Keratinocyte (primary cell): Measurements from ENCODE around the gene ICAM2. TPM values are rescaled to one million over a fixed set of nuclear protein-coding genes. Genes with fewer than 3 reads are reported as not detected.

Experiments
- DNase-seq: peaks from one replicate; pipeline ENCODE4 v3.0.0-alpha.2; 2011; ENCODE audit warnings: low read depth, missing footprints, low spot score
- FAIRE-seq: peaks from 2 replicates; lab custom pipeline; 2011; peaks lifted over from hg19 to GRCh38; lab: Jason Lieb, UNC
- H2AFZ ChIP-seq: 2 replicates; pipeline ENCODE4 v1.6.0; 2012; ENCODE audit warnings: low read length, control low read depth, inconsistent platforms; ENCODE audit not compliant: control insufficient read depth
- H3K27ac ChIP-seq: 2 replicates; pipeline ENCODE4 v1.5.1; 2011; ENCODE audit warnings: low read length; ENCODE audit not compliant: control insufficient read depth, insufficient read depth
- H3K27me3 ChIP-seq: 3 replicates; pipeline ENCODE4 v1.6.0; 2011; ENCODE audit warnings: low read length; ENCODE audit not compliant: control insufficient read depth, insufficient read depth; ENCODE audit errors: extremely low read depth
- H3K36me3 ChIP-seq, 2 experiments: 2 replicates in 1 of 2; 3 replicates in 1 of 2; pipeline ENCODE4 v1.5.1; 2011; ENCODE audit warnings: low read length in 2 of 2, mild to moderate bottlenecking in 1 of 2; ENCODE audit not compliant: control insufficient read depth in 2 of 2, insufficient read depth in 2 of 2; ENCODE audit errors: extremely low read depth in 1 of 2
- H3K4me1 ChIP-seq: 3 replicates; pipeline ENCODE4 v1.5.1; 2011; ENCODE audit warnings: low read length; ENCODE audit not compliant: control insufficient read depth, insufficient read depth; ENCODE audit errors: extremely low read depth
- H3K4me2 ChIP-seq: 3 replicates; pipeline ENCODE4 v1.6.0; 2011; ENCODE audit warnings: low read depth, low read length; ENCODE audit not compliant: control insufficient read depth, insufficient read depth; ENCODE audit errors: extremely low read depth
- H3K4me3 ChIP-seq, 3 experiments: fragments of 200-600 bp in 1 of 3; sonication (generic) in 1 of 3; 2 replicates in 2 of 3; 3 replicates in 1 of 3; pipeline ENCODE4 v1.5.1; 2011 to 2016; ENCODE audit warnings: low read length in 3 of 3, mild to moderate bottlenecking in 3 of 3, control low read depth in 2 of 3, inconsistent platforms in 1 of 3, low read depth in 1 of 3, mixed read lengths in 1 of 3, mixed run types in 1 of 3, moderate library complexity in 1 of 3; ENCODE audit not compliant: control insufficient read depth in 2 of 3, insufficient read depth in 2 of 3; ENCODE audit errors: extremely low read depth in 1 of 3
- H3K79me2 ChIP-seq: 2 replicates; pipeline ENCODE4 v1.6.0; 2012; ENCODE audit warnings: low read length; ENCODE audit not compliant: control insufficient read depth, insufficient read depth
- H3K9ac ChIP-seq: 3 replicates; pipeline ENCODE4 v1.6.0; 2011; ENCODE audit warnings: low read length; ENCODE audit not compliant: control insufficient read depth, insufficient read depth; ENCODE audit errors: extremely low read depth
- H3K9me1 ChIP-seq: 3 replicates; pipeline ENCODE4 v1.6.0; 2011; ENCODE audit warnings: low read length; ENCODE audit not compliant: control insufficient read depth, insufficient read depth; ENCODE audit errors: extremely low read depth
- H3K9me3 ChIP-seq: 2 replicates; pipeline ENCODE4 v1.5.1; 2012; ENCODE audit warnings: low read depth, low read length; ENCODE audit not compliant: control insufficient read depth
- H4K20me1 ChIP-seq: 3 replicates; pipeline ENCODE4 v1.6.0; 2011; ENCODE audit warnings: low read length; ENCODE audit not compliant: control insufficient read depth, insufficient read depth; ENCODE audit errors: extremely low read depth
- EZH2 ChIP-seq: IDR thresholded peaks from one replicate; pipeline ENCODE4 v1.6.1; 2012; ENCODE audit warnings: inconsistent platforms, mild to moderate bottlenecking, low read length, moderate library complexity
- dilution Hi-C: fragments of 300-500 bp; cut with MboI; formaldehyde crosslinking; loops from one replicate; pipeline ENCODE4 v1.7.0; 2020; ENCODE audit warnings: low sequenced_read_pairs; ENCODE audit not compliant: extremely low pct_ligation_motif_present
- polyA plus RNA-seq, 5 experiments: library from polyadenylated mRNA; depleted of rRNA in 3 of 5; stranded (reverse) in 3 of 5; stranded (forward) in 1 of 5; unstranded in 1 of 5; fragments of >200 nt; gene quantifications; 1 replicate in 1 of 5; 2 replicates in 3 of 5; 3 replicates in 1 of 5; pipeline versions ENCODE4 v1.2.1 to v1.2.3, GENCODE V29; 2011 to 2012; ENCODE audit warnings: missing spikeins in 2 of 5, low read depth in 1 of 5, low replicate concordance in 1 of 5
- TF ChIP-seq, protein P1 (sequence below), 3 experiments: IDR thresholded peaks in 1 of 3; conservative IDR thresholded peaks in 1 of 3; optimal IDR thresholded peaks in 1 of 3; 2 replicates in 2 of 3; 3 replicates in 1 of 3; pipeline versions ENCODE3 to v1.5.1; 2011; ENCODE audit warnings: low read length in 3 of 3, mild to moderate bottlenecking in 3 of 3, moderate library complexity in 2 of 3, control low read depth in 1 of 3, inconsistent platforms in 1 of 3; ENCODE audit not compliant: insufficient read depth in 2 of 3; ENCODE audit errors: extremely low read depth in 1 of 3

The ICAM2 gene
- polyA plus RNA-seq, 1 donor (not counting 4 experiments of a cell fraction or from before 2014, with no cell fraction given): 0.09 TPM

DNA sequence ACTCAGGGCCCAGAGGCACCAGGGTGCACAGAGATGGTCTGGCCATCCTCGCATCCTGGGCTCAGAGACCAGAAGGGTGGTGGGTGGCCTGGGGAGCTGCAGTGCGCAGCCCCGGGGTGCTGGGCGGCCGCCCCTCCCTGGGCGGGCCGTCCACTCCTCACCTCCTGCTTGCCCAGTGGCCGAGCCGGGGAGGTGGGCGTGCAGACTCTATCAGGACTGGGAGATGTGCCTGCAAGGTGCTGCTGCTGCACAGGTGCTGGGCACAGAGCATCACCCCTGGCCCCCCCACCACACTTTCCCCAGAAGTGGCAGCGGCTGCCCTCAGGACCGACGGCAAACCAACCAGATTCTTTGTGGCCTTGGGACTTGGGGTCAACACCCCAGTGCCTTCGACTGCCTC is 47.6 kb downstream of the ICAM2 start, which contains the start of gene SCN4A:
Gene SCN4A (minus strand): TSS at position 123 of the 400 bp plus-strand sequence. CDS start 77 bp downstream, at position 46.
- DNase-seq: no peak
- Histone ChIP-seq H3K9me1 (peaks cover 3% of the 10 kb centered on the region), H3K9ac (peak within 1 kb of the TSS; percentile 9), H4K20me1 (no peaks in the 10 kb centered on the region), H3K27ac (no peak within 1 kb of the TSS), H3K79me2 (no peaks in the 10 kb centered on the region), H3K4me1 (peaks cover 19% of the 10 kb centered on the region), H3K4me3 (no peak within 1 kb of the TSS), H3K27me3 (peaks cover 3% of the 10 kb centered on the region), H2AFZ (no peak within 1 kb of the TSS), H3K9me3 (no peaks in the 10 kb centered on the region), H3K36me3 (no peaks in the 10 kb centered on the region), H3K4me2 (peak within 1 kb of the TSS; percentile 67)
- dilution Hi-C loops: no loop called here
- FAIRE-seq: no peak
- TF ChIP-seq, protein P1, sequence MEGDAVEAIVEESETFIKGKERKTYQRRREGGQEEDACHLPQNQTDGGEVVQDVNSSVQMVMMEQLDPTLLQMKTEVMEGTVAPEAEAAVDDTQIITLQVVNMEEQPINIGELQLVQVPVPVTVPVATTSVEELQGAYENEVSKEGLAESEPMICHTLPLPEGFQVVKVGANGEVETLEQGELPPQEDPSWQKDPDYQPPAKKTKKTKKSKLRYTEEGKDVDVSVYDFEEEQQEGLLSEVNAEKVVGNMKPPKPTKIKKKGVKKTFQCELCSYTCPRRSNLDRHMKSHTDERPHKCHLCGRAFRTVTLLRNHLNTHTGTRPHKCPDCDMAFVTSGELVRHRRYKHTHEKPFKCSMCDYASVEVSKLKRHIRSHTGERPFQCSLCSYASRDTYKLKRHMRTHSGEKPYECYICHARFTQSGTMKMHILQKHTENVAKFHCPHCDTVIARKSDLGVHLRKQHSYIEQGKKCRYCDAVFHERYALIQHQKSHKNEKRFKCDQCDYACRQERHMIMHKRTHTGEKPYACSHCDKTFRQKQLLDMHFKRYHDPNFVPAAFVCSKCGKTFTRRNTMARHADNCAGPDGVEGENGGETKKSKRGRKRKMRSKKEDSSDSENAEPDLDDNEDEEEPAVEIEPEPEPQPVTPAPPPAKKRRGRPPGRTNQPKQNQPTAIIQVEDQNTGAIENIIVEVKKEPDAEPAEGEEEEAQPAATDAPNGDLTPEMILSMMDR (optimal IDR thresholded peaks at IDR 0.05 in 1 of 3, IDR thresholded peaks at IDR 0.05 in 1 of 3, conservative IDR thresholded peaks at IDR 0.05 in 1 of 3; ENCODE audit: extremely low read depth in 1 of 3, insufficient read depth in 2 of 3, low read length in 3 of 3): no peak
- TF ChIP-seq EZH2: no peak

DNA sequence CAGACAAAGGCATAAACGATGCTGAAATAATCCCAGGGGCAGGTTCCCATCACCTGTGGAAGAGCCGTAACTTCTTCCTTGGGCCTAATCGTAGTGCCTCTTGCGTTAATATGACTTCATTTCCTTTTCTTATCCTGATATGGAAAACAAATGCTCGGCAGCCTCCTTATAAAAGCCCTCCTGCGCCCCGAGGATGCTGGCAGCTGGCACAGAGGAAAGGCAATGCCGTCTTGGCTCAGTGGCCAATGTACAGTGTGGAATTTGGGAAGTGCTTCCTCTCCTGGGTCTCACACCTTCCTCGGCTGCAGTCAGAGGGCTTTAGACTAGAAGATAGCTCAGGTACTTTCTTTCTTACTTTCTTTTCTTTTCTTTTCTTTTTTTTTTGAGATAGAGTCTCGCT is 51.2 kb downstream of the ICAM2 start:
- TF ChIP-seq EZH2: no peak
- DNase-seq (no peak), FAIRE-seq (no peak)
- Histone ChIP-seq H3K27ac (no peak overlapping the region), H3K27me3 (no peaks in the 10 kb centered on the region), H3K9me1 (peaks cover 3% of the 10 kb centered on the region), H2AFZ (no peak overlapping the region), H3K4me2 (no peak overlapping the region), H3K9ac (no peak overlapping the region), H3K4me3 (no peak overlapping the region), H3K4me1 (peaks cover 10% of the 10 kb centered on the region), H4K20me1 (no peaks in the 10 kb centered on the region), H3K79me2 (no peaks in the 10 kb centered on the region), H3K36me3 (no peaks in the 10 kb centered on the region), H3K9me3 (no peaks in the 10 kb centered on the region)
- dilution Hi-C loops: no loop called here

DNA sequence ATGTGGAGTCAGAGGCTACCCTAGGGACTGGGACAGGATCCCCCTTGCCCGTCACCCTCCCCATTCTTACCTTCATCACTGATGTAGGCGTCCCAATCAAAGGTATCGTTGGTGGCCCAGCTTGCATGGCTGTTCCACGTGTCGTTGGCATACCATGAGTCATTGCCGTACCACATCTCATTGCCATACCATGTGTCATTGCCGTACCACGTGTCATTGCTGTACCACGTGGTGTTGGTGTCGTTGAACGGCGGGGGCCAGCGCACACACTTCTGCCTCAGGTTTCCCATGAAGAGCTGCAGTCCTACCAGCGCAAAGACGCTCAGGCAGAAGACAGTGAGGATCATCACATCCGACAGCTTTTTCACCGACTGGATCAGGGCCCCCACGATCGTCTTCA is 52.5 kb downstream of the ICAM2 start:
- Histone ChIP-seq H3K9me3 (no peaks in the 10 kb centered on the region), H2AFZ (no peak overlapping the region), H3K9me1 (no peaks in the 10 kb centered on the region), H3K4me1 (no peaks in the 10 kb centered on the region), H3K27me3 (no peaks in the 10 kb centered on the region), H3K36me3 (no peaks in the 10 kb centered on the region), H4K20me1 (no peaks in the 10 kb centered on the region), H3K4me3 (no peak overlapping the region), H3K27ac (no peak overlapping the region), H3K4me2 (no peak overlapping the region), H3K79me2 (no peaks in the 10 kb centered on the region), H3K9ac (no peak overlapping the region)
- TF ChIP-seq, protein P1 (optimal IDR thresholded peaks at IDR 0.05 in 1 of 3, IDR thresholded peaks at IDR 0.05 in 1 of 3, conservative IDR thresholded peaks at IDR 0.05 in 1 of 3; ENCODE audit: extremely low read depth in 1 of 3, insufficient read depth in 2 of 3, low read length in 3 of 3): no peak
- TF ChIP-seq EZH2: no peak
- no peak for DNase-seq
- dilution Hi-C loops: no loop called here
- no peak for FAIRE-seq
